ENCODE measurements around the gene ZSWIM3. TPM values are rescaled to one million over a fixed set of nuclear protein-coding genes. Genes with fewer than 3 reads are reported as not detected.
A peak's percentile ranks its signal among the peaks of the same experiment; 100 is the strongest.
"Not testable (repeated sequence)": the region's sequence is repeated elsewhere in the genome, so short reads cannot be mapped to it uniquely, and the experiment has no call there.

ZSWIM3 gene
- total RNA-seq, 1 experiment from 2014 or later, result 4.9 TPM

GRCh38 chr20:45823949-45824835 lies 33.2 kb upstream of the ZSWIM3 start:
- Histone ChIP-seq H3K9me3 (replicated peaks) (no peaks in the 10 kb centered on the region), H3K4me1 (replicated peaks) (0 out of 2 replicates have a peak, but pooled peaks cover 3% of the 10 kb centered on the region), H3K27me3 (replicated peaks) (peaks cover 13% of the 10 kb centered on the region), H3K36me3 (no peaks in the 10 kb centered on the region), H3K27ac (no peak overlapping the region), H3K4me3 (no peak overlapping the region)
- no peak for DNase-seq (ENCODE audit: low read depth in 1 of 2, low spot score in 2 of 2)

GRCh38 chr20:45826381-45827019 lies 30.9 kb upstream of the ZSWIM3 start:
- Histone ChIP-seq H3K27ac (no peak overlapping the region), H3K9me3 (replicated peaks) (no peaks in the 10 kb centered on the region), H3K36me3 (no peaks in the 10 kb centered on the region), H3K4me3 (no peak overlapping the region), H3K27me3 (replicated peaks) (peaks cover 13% of the 10 kb centered on the region), H3K4me1 (replicated peaks) (0 out of 2 replicates have a peak, but pooled peaks cover 3% of the 10 kb centered on the region)
- DNase-seq (ENCODE audit: low read depth in 1 of 2, low spot score in 2 of 2), result no peak

GRCh38 chr20:45827030-45827652 lies 30.3 kb upstream of the ZSWIM3 start, which contains the start of gene TNNC2:
Gene TNNC2 (minus strand): TSS chr20:45827312. CDS start chr20:45827248, 64 bp downstream.
- Histone ChIP-seq H3K4me1 (replicated peaks) (0 out of 2 replicates have a peak, but pooled peaks cover 3% of the 10 kb centered on the region), H3K27me3 (replicated peaks) (peaks cover 13% of the 10 kb centered on the region), H3K4me3 (no peak within 1 kb of the TSS), H3K9me3 (replicated peaks) (no peaks in the 10 kb centered on the region), H3K27ac (no peak within 1 kb of the TSS), H3K36me3 (no peaks in the 10 kb centered on the region)
- DNase-seq (ENCODE audit: low read depth in 1 of 2, low spot score in 2 of 2), result no peak

GRCh38 chr20:45827712-45828111 lies 29.7 kb upstream of the ZSWIM3 start:
- no peaks in the 10 kb centered on the region for H3K36me3 ChIP-seq
- H3K4me1 ChIP-seq (replicated peaks), result peaks cover under 1% of the 10 kb centered on the region; the same call in 1 of the 2 replicates
- no peak overlapping the region for H3K27ac ChIP-seq
- peaks cover 13% of the 10 kb centered on the region for H3K27me3 ChIP-seq (replicated peaks)
- no peak overlapping the region for H3K4me3 ChIP-seq
- no peaks in the 10 kb centered on the region for H3K9me3 ChIP-seq (replicated peaks)
- DNase-seq (ENCODE audit: low read depth in 1 of 2, low spot score in 2 of 2), result no peak

- no peak overlapping the region for H3K27ac ChIP-seq
- no peak for DNase-seq (ENCODE audit: low read depth in 1 of 2, low spot score in 2 of 2)
- H3K4me3 ChIP-seq, result no peak overlapping the region
- peaks cover 7% of the 10 kb centered on the region for H3K4me1 ChIP-seq (replicated peaks)
- peaks cover 6% of the 10 kb centered on the region; the same call in 1 of the 2 replicates for H3K27me3 ChIP-seq (replicated peaks)
- H3K36me3 ChIP-seq, result no peaks in the 10 kb centered on the region
- H3K9me3 ChIP-seq (replicated peaks), result no peaks in the 10 kb centered on the region
Measured at GRCh38 chr20:45828589-45828988, 28.8 kb upstream of the ZSWIM3 start.

- H3K27me3 ChIP-seq (replicated peaks); H3K4me3 ChIP-seq; H3K36me3 ChIP-seq; H3K9me3 ChIP-seq (replicated peaks); H3K27ac ChIP-seq; DNase-seq (ENCODE audit: low read depth in 1 of 2, low spot score in 2 of 2): not testable (repeated sequence)
- H3K4me1 ChIP-seq (replicated peaks), result peaks cover 15% of the 10 kb centered on the region
Measured at GRCh38 chr20:45829673-45830106, 27.7 kb upstream of the ZSWIM3 start.

- Histone ChIP-seq H3K27me3 (replicated peaks) (no peaks in the 10 kb centered on the region), H3K36me3 (peaks cover 17% of the 10 kb centered on the region), H3K9me3 (replicated peaks) (no peaks in the 10 kb centered on the region), H3K4me1 (replicated peaks) (peaks cover 26% of the 10 kb centered on the region), H3K27ac (no peak overlapping the region), H3K4me3 (no peak overlapping the region)
- no peak for DNase-seq (ENCODE audit: low read depth in 1 of 2, low spot score in 2 of 2)
Measured at GRCh38 chr20:45832619-45833018, 24.8 kb upstream of the ZSWIM3 start.

- H3K4me3 ChIP-seq, result peak within 1 kb of the TSS; percentile 61
- no peaks in the 10 kb centered on the region for H3K9me3 ChIP-seq (replicated peaks)
- H3K4me1 ChIP-seq (replicated peaks), result peaks cover 26% of the 10 kb centered on the region
- peak within 1 kb of the TSS; percentile 39 for H3K27ac ChIP-seq
- H3K27me3 ChIP-seq (replicated peaks), result no peaks in the 10 kb centered on the region
- H3K36me3 ChIP-seq, result peaks cover 19% of the 10 kb centered on the region
- peak; percentile 85 to 89 for DNase-seq (ENCODE audit: low read depth in 1 of 2, low spot score in 2 of 2)
Measured at GRCh38 chr20:45833030-45833882, 24.2 kb upstream of the ZSWIM3 start, which contains the start of gene SNX21. Gene SNX21 (plus strand): TSS chr20:45833799. CDS start chr20:45833920, 121 bp downstream.

- Histone ChIP-seq H3K4me1 (replicated peaks) (peaks cover 26% of the 10 kb centered on the region), H3K27ac (peak overlapping the region; percentile 39; the same call in 1 of the 2 replicates), H3K27me3 (replicated peaks) (no peaks in the 10 kb centered on the region), H3K36me3 (peaks cover 27% of the 10 kb centered on the region), H3K4me3 (peak overlapping the region; percentile 61), H3K9me3 (replicated peaks) (no peaks in the 10 kb centered on the region)
- DNase-seq (ENCODE audit: low read depth in 1 of 2, low spot score in 2 of 2), result peak; percentile 68 to 91
Measured at GRCh38 chr20:45833883-45834796, 23.3 kb upstream of the ZSWIM3 start.

- Histone ChIP-seq H3K9me3 (replicated peaks) (no peaks in the 10 kb centered on the region), H3K27me3 (replicated peaks) (no peaks in the 10 kb centered on the region), H3K27ac (no peak overlapping the region), H3K36me3 (peaks cover 27% of the 10 kb centered on the region), H3K4me1 (replicated peaks) (peaks cover 26% of the 10 kb centered on the region), H3K4me3 (no peak overlapping the region)
- DNase-seq (ENCODE audit: low read depth in 1 of 2, low spot score in 2 of 2), result no peak
Measured at GRCh38 chr20:45834797-45835161, 22.6 kb upstream of the ZSWIM3 start.

- Histone ChIP-seq H3K4me1 (replicated peaks) (peaks cover 26% of the 10 kb centered on the region), H3K9me3 (replicated peaks) (no peaks in the 10 kb centered on the region), H3K27me3 (replicated peaks) (no peaks in the 10 kb centered on the region), H3K36me3 (peaks cover 27% of the 10 kb centered on the region), H3K4me3 (no peak overlapping the region), H3K27ac (no peak overlapping the region)
- no peak for DNase-seq (ENCODE audit: low read depth in 1 of 2, low spot score in 2 of 2)
Measured at GRCh38 chr20:45835329-45835765, 22.1 kb upstream of the ZSWIM3 start.

GRCh38 chr20:45835825-45836224 lies 21.6 kb upstream of the ZSWIM3 start:
- DNase-seq (ENCODE audit: low read depth in 1 of 2, low spot score in 2 of 2), result no peak
- H3K4me3 ChIP-seq, result no peak overlapping the region

More at GRCh38 chr20:45835825-45836224, 21.6 kb upstream of the ZSWIM3 start:
- Histone ChIP-seq H3K4me1 (replicated peaks) (peaks cover 26% of the 10 kb centered on the region), H3K27ac (no peak overlapping the region), H3K27me3 (replicated peaks) (no peaks in the 10 kb centered on the region), H3K9me3 (replicated peaks) (no peaks in the 10 kb centered on the region), H3K36me3 (peaks cover 30% of the 10 kb centered on the region)

Measured in SJSA1 (cell line).